HG03558 (cell line): ENCODE data around the gene BSPRY.

ENCODE experiments used
- ATAC-seq: cut with Tn5 transposase; IDR thresholded peaks from one replicate; pipeline ENCODE4 v1.9.1; 2021; ENCODE audit warnings: moderate number of reproducible peaks; ENCODE audit not compliant: unreplicated experiment; ENCODE audit errors: extremely low read depth

The BSPRY gene

GRCh38 chr9:113349445-113350094 lies at the start of gene BSPRY:
BSPRY (plus strand) TSS chr9:113349541; CDS start chr9:113349580, 39 bp downstream.
- ATAC-seq, result no peak

- no peak for ATAC-seq
These were observed 49.5 kb upstream of the BSPRY start for GRCh38 chr9:113299800-113300292.

- no peak for ATAC-seq
These were observed 47.8 kb upstream of the BSPRY start for GRCh38 chr9:113301548-113301947.

GRCh38 chr9:113302792-113303418 lies 46.4 kb upstream of the BSPRY start, which contains the start of gene RNF183:
RNF183 (minus strand) TSS chr9:113303376; CDS start chr9:113298184, 5,192 bp downstream.
- ATAC-seq, result no peak

- no peak for ATAC-seq
These were observed 42.8 kb upstream of the BSPRY start for GRCh38 chr9:113306566-113306965.

- ATAC-seq, result no peak
These were observed 41.9 kb upstream of the BSPRY start for GRCh38 chr9:113307396-113307975.

- ATAC-seq, result no peak
These were observed 40.0 kb upstream of the BSPRY start for GRCh38 chr9:113309204-113309813.

GRCh38 chr9:113310538-113310937 lies 38.8 kb upstream of the BSPRY start:
- no peak for ATAC-seq

- ATAC-seq, result no peak
These were observed 37.4 kb upstream of the BSPRY start for GRCh38 chr9:113311961-113312360.

GRCh38 chr9:113313261-113313660 lies 36.1 kb upstream of the BSPRY start:
- ATAC-seq, result no peak

GRCh38 chr9:113315231-113315630 lies 34.1 kb upstream of the BSPRY start:
- no peak for ATAC-seq

- ATAC-seq, result no peak
These were observed 33.3 kb upstream of the BSPRY start for GRCh38 chr9:113316030-113316429.

- no peak for ATAC-seq
These were observed 31.6 kb upstream of the BSPRY start for GRCh38 chr9:113317777-113318176.

GRCh38 chr9:113319054-113319453 lies 30.3 kb upstream of the BSPRY start:
- no peak for ATAC-seq

- no peak for ATAC-seq
These were observed 29.3 kb upstream of the BSPRY start for GRCh38 chr9:113320051-113320450.

- no peak for ATAC-seq
These were observed 26.7 kb upstream of the BSPRY start for GRCh38 chr9:113322671-113323070.

GRCh38 chr9:113326230-113326629 lies 23.1 kb upstream of the BSPRY start:
- ATAC-seq, result no peak

- ATAC-seq, result no peak
These were observed 21.1 kb upstream of the BSPRY start for GRCh38 chr9:113328045-113328782.

GRCh38 chr9:113331780-113332179 lies 17.6 kb upstream of the BSPRY start:
- no peak for ATAC-seq

- no peak for ATAC-seq
These were observed 11.6 kb upstream of the BSPRY start for GRCh38 chr9:113337714-113338113.
